Testis (tissue), 2 donors: ENCODE measurements around the gene CDK1.

Experiments used
- CTCF ChIP-seq, 3 experiments: fragments of 450-650 bp in 2 of 3; fragments of 200-600 bp in 1 of 3; sonication (generic) in 1 of 3; IDR thresholded peaks; one replicate each; pipeline ENCODE4 v1.5.1; 2016 to 2019; ENCODE audit warnings: antibody characterized with exemption in 3 of 3, mild to moderate bottlenecking in 2 of 3, moderate library complexity in 1 of 3
- POLR2A ChIP-seq: fragments of 450-650 bp; IDR thresholded peaks from one replicate; pipeline ENCODE4 v1.6.1; 2017; ENCODE audit warnings: antibody characterized with exemption, mild to moderate bottlenecking, moderate library complexity

GRCh38 chr10:60777696-60778213 lies 523 bp upstream of the CDK1 start:
- TF ChIP-seq POLR2A (no peak), CTCF (IDR thresholded peaks at IDR 0.05) (no peak)
